ENCODE results near the gene CPLANE2. TPM values are rescaled to one million over a fixed set of nuclear protein-coding genes. Genes with fewer than 3 reads are reported as not detected.

Gene CPLANE2
- total and polyA plus RNA-seq, 2 donors, result 4.0 to 4.2 TPM

DNA sequence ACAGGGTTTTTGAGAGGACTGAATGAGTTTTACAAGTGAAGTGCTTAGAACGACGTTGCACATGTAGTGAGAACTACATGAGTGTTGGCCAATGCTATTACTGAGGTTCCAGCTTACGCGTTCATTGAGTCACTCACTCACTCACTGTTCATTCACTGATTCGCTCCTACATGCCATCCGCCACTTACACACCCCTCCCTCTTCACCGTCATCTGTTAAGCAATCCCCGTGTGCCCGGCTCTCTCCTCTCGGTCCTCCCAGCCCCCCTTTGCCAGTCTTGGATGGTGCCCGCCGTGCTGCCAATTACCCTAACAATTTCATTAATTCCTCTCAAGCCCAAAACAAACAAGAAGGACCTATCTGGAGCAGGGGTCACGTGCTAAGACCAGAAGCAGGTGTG is 53.8 kb downstream of the CPLANE2 start:
- WGBS, result 96% methylated on average over 13 of the region's 13 CpGs
- peaks cover 0 to 15% of the 10 kb centered on the region in 2 donors for H3K4me1 ChIP-seq (ENCODE audit: control insufficient read depth in 2 of 2, insufficient read depth in 2 of 2, low read length in 2 of 2)
- H3K36me3 ChIP-seq (ENCODE audit: control insufficient read depth in 2 of 2, insufficient read depth in 2 of 2, low read length in 1 of 2), result no peaks in the 10 kb centered on the region
- no peak overlapping the region for H3K4me3 ChIP-seq (ENCODE audit: low read length in 2 of 2)
- H3K27ac ChIP-seq (ENCODE audit: low read depth in 1 of 2, low read length in 1 of 2), result no peak overlapping the region
- no peak for DNase-seq (ENCODE audit: low read depth in 6 of 9, low spot score in 9 of 9)
- no peaks in the 10 kb centered on the region for H3K9me3 ChIP-seq (ENCODE audit: control insufficient read depth in 2 of 2, insufficient read depth in 1 of 2, low read length in 1 of 2)
- H3K27me3 ChIP-seq (ENCODE audit: control insufficient read depth in 2 of 2, insufficient read depth in 1 of 2, low read length in 1 of 2), result no peaks in the 10 kb centered on the region

DNA sequence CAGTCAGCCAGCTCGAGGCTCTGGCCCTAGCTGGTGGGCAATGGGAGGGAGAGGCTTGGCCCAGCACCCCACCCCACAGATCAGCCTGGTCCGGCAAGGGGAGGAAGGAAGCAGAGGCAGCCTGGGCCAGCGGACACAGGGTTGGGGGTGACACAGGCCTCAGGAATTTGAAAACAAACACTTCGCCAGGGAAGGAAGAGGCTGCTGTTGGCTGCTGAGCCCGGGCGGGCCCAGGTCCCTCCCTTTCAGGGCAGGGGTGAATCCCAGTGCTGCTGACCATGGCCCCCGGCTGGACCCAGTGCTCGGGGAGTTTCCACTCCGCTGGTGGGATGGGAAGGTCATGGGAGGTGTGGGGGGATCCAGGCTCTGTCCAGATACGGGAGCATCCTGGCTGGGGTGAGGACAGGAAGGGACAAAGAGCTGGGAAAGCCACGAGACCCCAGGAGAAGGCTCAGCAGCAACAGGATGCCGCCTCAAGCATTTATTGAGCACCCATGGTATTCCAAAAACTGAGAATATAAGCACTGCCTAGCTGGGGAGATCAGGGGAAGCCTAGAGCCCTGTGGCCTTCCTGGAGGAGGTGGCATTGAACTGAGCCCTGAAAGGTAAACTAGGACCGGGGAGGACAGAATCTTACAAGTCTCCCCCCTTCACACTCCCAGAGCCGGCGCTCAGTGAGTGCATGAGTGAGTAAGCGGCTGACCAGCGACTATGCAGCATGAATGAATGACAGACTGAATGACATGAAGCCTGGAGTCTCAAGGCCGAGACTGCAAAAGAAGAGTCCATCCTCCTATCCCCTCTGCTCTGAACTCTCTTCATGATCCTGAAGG is 54.9 kb downstream of the CPLANE2 start:
- Histone ChIP-seq H3K4me3 (ENCODE audit: low read length in 2 of 2) (no peak overlapping the region), H3K27ac (ENCODE audit: low read depth in 1 of 2, low read length in 1 of 2) (peak overlapping the region; percentile 37 to 72), H3K27me3 (ENCODE audit: control insufficient read depth in 2 of 2, insufficient read depth in 1 of 2, low read length in 1 of 2) (no peaks in the 10 kb centered on the region), H3K36me3 (ENCODE audit: control insufficient read depth in 2 of 2, insufficient read depth in 2 of 2, low read length in 1 of 2) (no peaks in the 10 kb centered on the region), H3K4me1 (ENCODE audit: control insufficient read depth in 2 of 2, insufficient read depth in 2 of 2, low read length in 2 of 2) (peaks cover 0 to 12% of the 10 kb centered on the region in 2 donors), H3K9me3 (ENCODE audit: control insufficient read depth in 2 of 2, insufficient read depth in 1 of 2, low read length in 1 of 2) (no peaks in the 10 kb centered on the region)
- WGBS, result 89% methylated on average over 18 of the region's 18 CpGs
- DNase-seq (ENCODE audit: low read depth in 6 of 9, low spot score in 9 of 9), result no peak

Other genes starting within 250 kb of the CPLANE2 start
- gene SRARP, start 232.9 kb downstream of the CPLANE2 start, total RNA-seq, result 0.05 TPM
- gene SRARP, start 232.9 kb downstream of the CPLANE2 start, polyA plus RNA-seq, result 0.11 TPM
- gene HSPB7, start 219.1 kb downstream of the CPLANE2 start, total RNA-seq, result under 0.01 TPM
- 9.5 TPM for gene HSPB7, start 219.1 kb downstream of the CPLANE2 start, polyA plus RNA-seq
- under 0.01 TPM for gene CLCNKA, start 215.1 kb downstream of the CPLANE2 start, total RNA-seq
- gene CLCNKA, start 215.1 kb downstream of the CPLANE2 start, polyA plus RNA-seq, result 0.30 TPM
- 0.05 TPM for gene CLCNKB, start 193.4 kb downstream of the CPLANE2 start, total RNA-seq
- gene CLCNKB, start 193.4 kb downstream of the CPLANE2 start, polyA plus RNA-seq, result 0.34 TPM
- gene FAM131C, start 163.5 kb downstream of the CPLANE2 start, total RNA-seq, result 0.05 TPM
- gene FAM131C, start 163.5 kb downstream of the CPLANE2 start, polyA plus RNA-seq, result 0.96 TPM
- gene EPHA2, start 81.1 kb downstream of the CPLANE2 start, total RNA-seq, result 1.4 TPM
- gene EPHA2, start 81.1 kb downstream of the CPLANE2 start, polyA plus RNA-seq, result 6.2 TPM
- gene ARHGEF19, start 24.5 kb downstream of the CPLANE2 start, total RNA-seq, result 2.2 TPM
- 9.6 TPM for gene ARHGEF19, start 24.5 kb downstream of the CPLANE2 start, polyA plus RNA-seq
- 12.4 TPM for gene FBXO42, start 115.3 kb upstream of the CPLANE2 start, total RNA-seq
- gene FBXO42, start 115.3 kb upstream of the CPLANE2 start, polyA plus RNA-seq, result 20.8 TPM
- gene SZRD1, start 130.1 kb upstream of the CPLANE2 start, total RNA-seq, result 46.5 TPM
- gene SZRD1, start 130.1 kb upstream of the CPLANE2 start, polyA plus RNA-seq, result 50.8 TPM
- gene SPATA21, start 200.2 kb upstream of the CPLANE2 start, total RNA-seq, result not detected
- gene SPATA21, start 200.2 kb upstream of the CPLANE2 start, polyA plus RNA-seq, result 0.25 TPM
- gene NECAP2, start 203.5 kb upstream of the CPLANE2 start, total RNA-seq, result 97.7 TPM
- 91.7 TPM for gene NECAP2, start 203.5 kb upstream of the CPLANE2 start, polyA plus RNA-seq

Data from thymus (tissue), 11 donors.